Stimulated activated CD4-positive, alpha-beta T cell treated with anti-CD3 and anti-CD28 coated beads, Interleukin-1b, Interleukin-23, amount 100 ng/mL, for 48 hours (primary cell): Measurements from ENCODE around the gene PRR12.

ENCODE experiments used
- DNase-seq: peaks from one replicate; pipeline ENCODE4 v3.0.0-alpha.2; 2020

PRR12 gene

GRCh38 chr19:49590971-49591730 is at the start of gene PRR12:
PRR12 (plus strand) TSS chr19:49591182; CDS start chr19:49591655, 473 bp downstream.
- peak; percentile 62 for DNase-seq

GRCh38 chr19:49541914-49542313 is 49.1 kb upstream of the PRR12 start:
- DNase-seq: no peak

- no peak for DNase-seq
These were observed 48.5 kb upstream of the PRR12 start for GRCh38 chr19:49542446-49542845.

GRCh38 chr19:49543032-49543431 is 48.0 kb upstream of the PRR12 start:
- DNase-seq: no peak

GRCh38 chr19:49544154-49544553 is 46.8 kb upstream of the PRR12 start:
- DNase-seq: no peak

GRCh38 chr19:49546825-49547565 is 44.0 kb upstream of the PRR12 start:
- peak; percentile 51 for DNase-seq

GRCh38 chr19:49549045-49549444 is 41.9 kb upstream of the PRR12 start:
- DNase-seq: no peak

GRCh38 chr19:49551531-49551930 is 39.5 kb upstream of the PRR12 start:
- no peak for DNase-seq

GRCh38 chr19:49552749-49553148 is 38.2 kb upstream of the PRR12 start:
- no peak for DNase-seq

GRCh38 chr19:49553451-49554271 is 37.3 kb upstream of the PRR12 start:
- DNase-seq: peak; percentile 76

- DNase-seq: peak; percentile 51
These were observed 36.2 kb upstream of the PRR12 start for GRCh38 chr19:49554701-49555181.

- peak; percentile 88 for DNase-seq
These were observed 35.2 kb upstream of the PRR12 start for GRCh38 chr19:49555600-49556411.

GRCh38 chr19:49556412-49557398 is 34.3 kb upstream of the PRR12 start:
- DNase-seq: peak; percentile 37

GRCh38 chr19:49557641-49558325 is 33.2 kb upstream of the PRR12 start:
- DNase-seq: no peak

GRCh38 chr19:49558591-49558990 is 32.4 kb upstream of the PRR12 start:
- peak; percentile 52 for DNase-seq

- no peak for DNase-seq
These were observed 31.5 kb upstream of the PRR12 start for GRCh38 chr19:49559443-49559842.

- DNase-seq: peak; percentile 27
These were observed 31.1 kb upstream of the PRR12 start for GRCh38 chr19:49559928-49560327.

GRCh38 chr19:49560358-49560900 is 30.6 kb upstream of the PRR12 start:
- peak; percentile 32 for DNase-seq

GRCh38 chr19:49564616-49565045 is 26.4 kb upstream of the PRR12 start:
- DNase-seq: peak; percentile 79

- no peak for DNase-seq
These were observed 25.7 kb upstream of the PRR12 start for GRCh38 chr19:49565261-49565660.
